ENCODE measurements around the gene KIAA0586. TPM values are rescaled to one million over a fixed set of nuclear protein-coding genes. Genes with fewer than 3 reads are reported as not detected.

KIAA0586 gene
- total and polyA plus RNA-seq, 9 of the 15 experiments (the other 6 are each of a cell fraction or from before 2014, with no cell fraction given), result 11.2 to 30.9 (median 22.6) TPM

DNA sequence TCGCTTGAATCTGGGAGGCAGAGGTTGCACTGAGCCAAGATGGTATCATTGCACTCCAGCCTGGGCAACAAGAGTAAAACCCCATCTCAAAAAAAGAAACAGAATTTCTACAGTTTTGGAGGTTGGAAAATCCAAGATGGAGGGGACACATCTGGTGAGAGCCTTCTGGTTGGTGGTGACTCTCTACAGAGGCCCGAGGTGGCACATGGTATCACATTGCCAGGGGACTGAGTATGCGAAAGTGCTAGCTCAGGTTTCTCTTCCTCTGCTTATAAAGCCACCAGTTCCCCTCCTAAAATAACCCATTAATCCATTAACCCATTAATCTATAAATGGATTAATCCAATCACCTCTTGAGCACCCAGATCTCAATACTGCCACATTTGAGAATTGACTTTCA is 139.5 kb downstream of the KIAA0586 start (continued):
- TF ChIP-seq, protein P1, sequence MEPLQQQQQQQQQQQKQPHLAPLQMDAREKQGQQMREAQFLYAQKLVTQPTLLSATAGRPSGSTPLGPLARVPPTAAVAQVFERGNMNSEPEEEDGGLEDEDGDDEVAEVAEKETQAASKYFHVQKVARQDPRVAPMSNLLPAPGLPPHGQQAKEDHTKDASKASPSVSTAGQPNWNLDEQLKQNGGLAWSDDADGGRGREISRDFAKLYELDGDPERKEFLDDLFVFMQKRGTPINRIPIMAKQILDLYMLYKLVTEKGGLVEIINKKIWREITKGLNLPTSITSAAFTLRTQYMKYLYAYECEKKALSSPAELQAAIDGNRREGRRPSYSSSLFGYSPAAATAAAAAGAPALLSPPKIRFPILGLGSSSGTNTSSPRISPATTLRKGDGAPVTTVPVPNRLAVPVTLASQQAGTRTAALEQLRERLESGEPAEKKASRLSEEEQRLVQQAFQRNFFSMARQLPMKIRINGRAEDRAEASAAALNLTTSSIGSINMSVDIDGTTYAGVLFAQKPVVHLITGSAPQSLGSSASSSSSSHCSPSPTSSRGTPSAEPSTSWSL (CRISPR knock-in tag; IDR thresholded peaks at IDR 0.05; ENCODE audit: borderline replicate concordance), result no peak

DNA sequence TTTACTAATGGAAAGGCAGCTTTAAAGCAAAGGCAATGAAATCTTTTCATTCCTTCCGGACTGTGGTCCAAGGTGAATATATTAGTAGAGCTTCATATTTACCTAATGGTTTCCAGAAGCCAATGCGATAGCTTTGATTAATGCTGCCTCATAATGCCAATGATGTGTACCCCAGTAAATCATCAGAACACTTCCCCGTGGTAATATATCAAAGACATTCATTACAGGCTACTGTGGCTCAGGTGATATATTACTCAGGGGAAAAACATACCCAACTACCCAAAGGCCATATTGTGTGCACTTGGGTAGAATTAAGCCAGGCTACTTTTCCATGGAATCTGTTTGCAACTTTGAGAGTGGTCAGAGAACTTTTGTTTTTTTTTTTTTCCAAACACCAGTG is 140.8 kb downstream of the KIAA0586 start:
- DNase-seq (ENCODE audit: extremely low read depth in 1 of 4, low spot score in 3 of 4) (no peak), ATAC-seq (no peak), FAIRE-seq (no peak)
- Histone ChIP-seq H2AFZ (ENCODE audit: low read depth, low read length) (no peak overlapping the region), H3K4me2 (ENCODE audit: insufficient read depth, low read length) (no peak overlapping the region), H3K4me1 (replicated peaks in 1 of 2; ENCODE audit: control insufficient read depth in 2 of 2, insufficient read depth in 2 of 2, low read length in 2 of 2) (no peaks in the 10 kb centered on the region), H3K79me2 (ENCODE audit: control insufficient read depth, insufficient read depth, low read length) (no peaks in the 10 kb centered on the region), H3K36me3 (ENCODE audit: control insufficient read depth, insufficient read depth, low read length) (no peaks in the 10 kb centered on the region), H3K27ac (ENCODE audit: extremely low read depth, low read depth, low read length) (no peak overlapping the region), H4K20me1 (replicated peaks; ENCODE audit: control insufficient read depth, insufficient read depth, low read length) (no peaks in the 10 kb centered on the region), H3K4me3 (no peak overlapping the region), H3K27me3 (ENCODE audit: control insufficient read depth in 2 of 2, insufficient read depth in 2 of 2, low read length in 2 of 2) (peaks cover 0 to 2% of the 10 kb centered on the region in 2 experiments; a peak in 1 of 5 replicates), H3K9me3 (replicated peaks; ENCODE audit: control insufficient read depth, insufficient read depth, low read depth, low read length) (no peaks in the 10 kb centered on the region), H3K9me1 (ENCODE audit: control insufficient read depth, insufficient read depth, low read length) (no peaks in the 10 kb centered on the region), H3K9ac (ENCODE audit: insufficient read depth in 1 of 2, low read depth in 2 of 2, low read length in 2 of 2) (no peak overlapping the region)
- intact Hi-C loops (cut with micrococcal nuclease), result no loop called here
- 23% methylated on average over 3 of the region's 3 CpGs for WGBS (ENCODE audit: insufficient coverage, low coverage, missing lambda C conversion rate)
- TF ChIP-seq HDAC6 (IDR thresholded peaks at IDR 0.05; ENCODE audit: low read depth, low read length) (no peak), NR1H2 (CRISPR knock-in tag; IDR thresholded peaks at IDR 0.05) (no peak), ZNF324 (CRISPR knock-in tag; IDR thresholded peaks at IDR 0.05) (no peak), EZH2 (IDR thresholded peaks at IDR 0.05; ENCODE audit: borderline replicate concordance, low read depth, low read length) (no peak), POLR3G (IDR thresholded peaks at IDR 0.05; ENCODE audit: extremely low read depth, insufficient read length, insufficient replicate concordance) (no peak), ZNF134 (CRISPR knock-in tag; conservative IDR thresholded peaks at IDR 0.05) (no peak), ZNF217 (CRISPR knock-in tag; IDR thresholded peaks at IDR 0.05) (no peak)
- TF ChIP-seq, protein P2, sequence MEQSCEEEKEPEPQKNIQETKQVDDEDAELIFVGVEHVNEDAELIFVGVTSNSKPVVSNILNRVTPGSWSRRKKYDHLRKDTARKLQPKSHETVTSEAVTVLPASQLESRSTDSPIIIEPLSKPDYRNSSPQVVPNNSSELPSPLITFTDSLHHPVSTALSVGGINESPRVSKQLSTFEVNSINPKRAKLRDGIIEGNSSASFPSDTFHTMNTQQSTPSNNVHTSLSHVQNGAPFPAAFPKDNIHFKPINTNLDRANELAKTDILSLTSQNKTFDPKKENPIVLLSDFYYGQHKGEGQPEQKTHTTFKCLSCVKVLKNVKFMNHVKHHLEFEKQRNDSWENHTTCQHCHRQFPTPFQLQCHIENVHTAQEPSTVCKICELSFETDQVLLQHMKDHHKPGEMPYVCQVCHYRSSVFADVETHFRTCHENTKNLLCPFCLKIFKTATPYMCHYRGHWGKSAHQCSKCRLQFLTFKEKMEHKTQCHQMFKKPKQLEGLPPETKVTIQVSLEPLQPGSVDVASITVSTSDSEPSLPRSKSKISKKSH (CRISPR knock-in tag; IDR thresholded peaks at IDR 0.05), result no peak
- TF ChIP-seq, protein P3, sequence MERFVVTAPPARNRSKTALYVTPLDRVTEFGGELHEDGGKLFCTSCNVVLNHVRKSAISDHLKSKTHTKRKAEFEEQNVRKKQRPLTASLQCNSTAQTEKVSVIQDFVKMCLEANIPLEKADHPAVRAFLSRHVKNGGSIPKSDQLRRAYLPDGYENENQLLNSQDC (CRISPR knock-in tag; IDR thresholded peaks at IDR 0.05), result no peak
- TF ChIP-seq, protein P4, sequence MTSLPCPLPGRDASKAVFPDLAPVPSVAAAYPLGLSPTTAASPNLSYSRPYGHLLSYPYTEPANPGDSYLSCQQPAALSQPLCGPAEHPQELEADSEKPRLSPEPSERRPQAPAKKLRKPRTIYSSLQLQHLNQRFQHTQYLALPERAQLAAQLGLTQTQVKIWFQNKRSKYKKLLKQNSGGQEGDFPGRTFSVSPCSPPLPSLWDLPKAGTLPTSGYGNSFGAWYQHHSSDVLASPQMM (CRISPR knock-in tag; IDR thresholded peaks at IDR 0.05), result no peak
- POLR2A ChIA-PET, result no interaction called here
- no TSS peak for BruUV-seq (replicated peaks)
- CTCF ChIA-PET (ENCODE audit: low intra/inter-chr PET ratio), result no interaction called here
- in situ Hi-C loops (cut with MboI), result no loop called here
